Measurements from ENCODE around the gene WDR53. TPM values are rescaled to one million over a fixed set of nuclear protein-coding genes. Genes with fewer than 3 reads are reported as not detected.

Gene WDR53
- total RNA-seq, 2 experiments from 2014 or later = 18.4 to 20.9 TPM

DNA sequence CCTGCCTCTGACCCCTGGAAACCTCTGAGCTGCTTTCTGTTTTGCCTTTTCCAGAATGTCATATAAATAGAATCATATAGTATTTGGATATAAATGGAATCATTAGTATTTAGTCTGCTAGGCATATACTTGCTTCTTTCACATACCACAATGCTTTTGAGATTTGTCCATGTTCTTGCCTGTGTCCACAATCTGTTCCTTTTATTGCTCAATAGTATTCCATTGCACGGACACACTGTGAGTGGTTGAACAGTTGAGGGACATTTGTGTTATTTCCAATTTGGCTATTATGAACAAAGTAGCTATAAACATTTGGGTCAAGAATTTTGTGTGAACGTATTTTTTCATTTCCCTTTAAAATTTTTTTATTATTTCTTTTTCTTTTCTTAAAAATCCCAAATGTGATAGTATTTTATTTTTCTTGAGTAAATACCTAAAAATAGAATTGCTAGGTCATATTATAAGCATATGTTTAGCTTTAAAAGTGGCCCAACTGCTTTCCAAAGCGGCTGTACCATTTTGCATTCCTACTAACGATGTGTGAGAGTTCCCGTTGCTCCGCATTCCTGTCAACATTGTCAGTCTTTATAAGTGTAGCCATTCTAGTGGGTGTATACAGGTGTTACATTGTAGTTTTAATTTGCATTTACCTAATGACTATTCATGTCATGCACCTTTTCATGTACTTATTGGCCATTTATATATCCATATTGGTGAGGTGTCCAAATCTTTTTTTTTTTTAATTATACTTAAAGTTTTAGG, 26.5 kb downstream of the WDR53 start:
- no peak overlapping the region for H3K27ac ChIP-seq (ENCODE audit: low read depth in 1 of 2, low read length in 2 of 2)
- H3K27ac Mint-ChIP-seq = no peak overlapping the region
- TF ChIP-seq, protein P1, sequence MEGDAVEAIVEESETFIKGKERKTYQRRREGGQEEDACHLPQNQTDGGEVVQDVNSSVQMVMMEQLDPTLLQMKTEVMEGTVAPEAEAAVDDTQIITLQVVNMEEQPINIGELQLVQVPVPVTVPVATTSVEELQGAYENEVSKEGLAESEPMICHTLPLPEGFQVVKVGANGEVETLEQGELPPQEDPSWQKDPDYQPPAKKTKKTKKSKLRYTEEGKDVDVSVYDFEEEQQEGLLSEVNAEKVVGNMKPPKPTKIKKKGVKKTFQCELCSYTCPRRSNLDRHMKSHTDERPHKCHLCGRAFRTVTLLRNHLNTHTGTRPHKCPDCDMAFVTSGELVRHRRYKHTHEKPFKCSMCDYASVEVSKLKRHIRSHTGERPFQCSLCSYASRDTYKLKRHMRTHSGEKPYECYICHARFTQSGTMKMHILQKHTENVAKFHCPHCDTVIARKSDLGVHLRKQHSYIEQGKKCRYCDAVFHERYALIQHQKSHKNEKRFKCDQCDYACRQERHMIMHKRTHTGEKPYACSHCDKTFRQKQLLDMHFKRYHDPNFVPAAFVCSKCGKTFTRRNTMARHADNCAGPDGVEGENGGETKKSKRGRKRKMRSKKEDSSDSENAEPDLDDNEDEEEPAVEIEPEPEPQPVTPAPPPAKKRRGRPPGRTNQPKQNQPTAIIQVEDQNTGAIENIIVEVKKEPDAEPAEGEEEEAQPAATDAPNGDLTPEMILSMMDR (IDR thresholded peaks at IDR 0.05) = no peak
- ChIA-PET POLR2A (interaction anchor here (1.6 kb wide), 1 partner anchor 28 kb away, joined by 3 read pairs; no protein-coding TSS in a partner anchor), CTCF (no interaction called here)
- H3K36me3 ChIP-seq (ENCODE audit: insufficient read depth, low read length) = no peaks in the 10 kb centered on the region
- H3K4me1 Mint-ChIP-seq (ENCODE audit: low read depth) = no peaks in the 10 kb centered on the region
- ATAC-seq (ENCODE audit: poor library complexity) (no peak), DNase-seq (no peak)
- intact Hi-C loops (cut with DNase I, micrococcal nuclease) = no loop called here
- H3K36me3 Mint-ChIP-seq (ENCODE audit: low read depth) = no peaks in the 10 kb centered on the region
- no peaks in the 10 kb centered on the region for H3K27me3 ChIP-seq (ENCODE audit: control insufficient read depth in 1 of 2, insufficient read depth in 2 of 2, low read length in 2 of 2)
- H3K27me3 Mint-ChIP-seq = no peaks in the 10 kb centered on the region
- H3K4me1 ChIP-seq (ENCODE audit: insufficient read depth, low read length) = peaks cover 3% of the 10 kb centered on the region
- no peaks in the 10 kb centered on the region for H3K9me3 ChIP-seq (ENCODE audit: control insufficient read depth in 1 of 2, insufficient read depth in 1 of 2, low read length in 2 of 2)
- no peak overlapping the region for H3K4me3 Mint-ChIP-seq
- H3K9me3 Mint-ChIP-seq = no peaks in the 10 kb centered on the region
- H3K4me3 ChIP-seq (ENCODE audit: low read length) = no peak overlapping the region

DNA sequence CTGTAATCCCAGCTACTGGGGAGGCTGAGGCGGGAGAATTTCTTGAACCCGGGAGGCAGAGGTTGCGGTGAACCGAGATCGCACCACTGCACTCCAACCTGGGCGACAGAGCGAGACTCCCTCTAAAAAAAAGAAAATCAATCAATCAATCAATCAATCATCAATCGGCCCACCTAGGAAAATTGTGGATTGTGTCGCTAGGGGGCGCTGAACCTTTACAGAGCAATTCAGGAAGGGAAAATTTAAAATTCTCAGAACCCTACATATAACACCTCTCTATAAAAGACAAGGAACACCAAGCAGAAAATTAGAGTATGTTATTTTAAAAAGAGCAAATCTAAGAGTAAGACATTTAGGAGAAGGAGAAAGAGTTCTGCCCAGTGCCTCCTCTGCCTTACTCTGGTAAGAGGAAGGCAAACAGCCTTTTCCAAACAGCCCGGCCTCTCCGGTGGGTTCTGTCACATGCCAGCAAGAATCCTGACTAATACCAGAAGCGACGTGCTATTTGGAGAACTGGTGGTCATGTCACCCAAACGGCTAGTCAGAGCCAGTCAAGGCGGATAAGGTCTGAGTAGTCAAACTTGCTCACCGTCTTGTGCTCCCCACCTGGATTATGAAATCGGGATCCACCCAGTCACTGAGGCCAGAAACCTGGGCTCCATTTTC, 30.9 kb downstream of the WDR53 start:
- H3K4me1 ChIP-seq (ENCODE audit: insufficient read depth, low read length) = peaks cover 3% of the 10 kb centered on the region
- no peaks in the 10 kb centered on the region for H3K27me3 Mint-ChIP-seq
- no peaks in the 10 kb centered on the region for H3K36me3 Mint-ChIP-seq (ENCODE audit: low read depth)
- DNase-seq (peak; percentile 43 to 83 (median 63)), ATAC-seq (ENCODE audit: poor library complexity) (no peak)
- H3K9me3 ChIP-seq (ENCODE audit: control insufficient read depth in 1 of 2, insufficient read depth in 1 of 2, low read length in 2 of 2) = no peaks in the 10 kb centered on the region
- no peak overlapping the region for H3K27ac Mint-ChIP-seq
- intact Hi-C loops (cut with DNase I, micrococcal nuclease) = loop anchor here (1.0 to 5.0 kb wide), 5 partner anchors 45 to 433 kb away; no protein-coding TSS in a partner anchor
- ChIA-PET POLR2A (no interaction called here), CTCF (interaction anchor here (1.0 to 2.0 kb wide), 2 partner anchors 9 to 54 kb away, joined by 3 to 6 read pairs; no protein-coding TSS in a partner anchor)
- no peaks in the 10 kb centered on the region for H3K9me3 Mint-ChIP-seq
- H3K27ac ChIP-seq (ENCODE audit: low read depth in 1 of 2, low read length in 2 of 2) = no peak overlapping the region
- H3K36me3 ChIP-seq (ENCODE audit: insufficient read depth, low read length) = no peaks in the 10 kb centered on the region
- H3K27me3 ChIP-seq (ENCODE audit: control insufficient read depth in 1 of 2, insufficient read depth in 2 of 2, low read length in 2 of 2) = no peaks in the 10 kb centered on the region
- H3K4me3 Mint-ChIP-seq = no peak overlapping the region
- TF ChIP-seq, protein P1 (IDR thresholded peaks at IDR 0.05) = peak; percentile 91
- H3K4me3 ChIP-seq (ENCODE audit: low read length) = no peak overlapping the region
- H3K4me1 Mint-ChIP-seq (ENCODE audit: low read depth) = no peaks in the 10 kb centered on the region

DNA sequence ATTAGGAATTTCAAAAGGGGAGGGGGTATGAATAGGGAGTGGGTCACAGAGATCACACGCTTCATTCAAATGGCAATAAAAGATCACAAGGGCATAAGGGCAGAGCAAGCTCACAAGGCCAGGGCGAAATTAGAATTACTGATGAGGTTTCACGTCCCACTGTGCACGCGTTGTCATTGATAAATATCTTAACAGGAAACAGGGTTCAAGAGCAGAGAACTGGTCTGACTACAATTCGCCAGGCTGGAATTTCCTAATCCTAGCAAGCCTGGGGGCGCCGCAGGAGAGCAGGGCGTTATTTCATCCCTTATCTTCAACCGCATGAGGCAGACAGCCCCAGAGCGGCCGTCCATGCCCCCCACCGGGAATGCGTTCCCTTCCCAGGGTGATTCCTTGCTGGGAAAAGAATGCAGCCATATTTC, 35.1 kb downstream of the WDR53 start:
- peaks cover 0 to 5% of the 10 kb centered on the region in 2 experiments for H3K9me3 ChIP-seq (ENCODE audit: control insufficient read depth in 1 of 2, insufficient read depth in 1 of 2, low read length in 2 of 2)
- no peaks in the 10 kb centered on the region for H3K36me3 ChIP-seq (ENCODE audit: insufficient read depth, low read length)
- ATAC-seq (ENCODE audit: poor library complexity) (no peak), DNase-seq (no peak)
- H3K27ac ChIP-seq (ENCODE audit: low read depth in 1 of 2, low read length in 2 of 2) = no peak overlapping the region
- Mint-ChIP-seq H3K4me1 (ENCODE audit: low read depth) (peaks cover 4% of the 10 kb centered on the region), H3K27me3 (no peaks in the 10 kb centered on the region), H3K9me3 (no peaks in the 10 kb centered on the region), H3K27ac (no peak overlapping the region), H3K36me3 (ENCODE audit: low read depth) (no peaks in the 10 kb centered on the region), H3K4me3 (no peak overlapping the region)
- no peaks in the 10 kb centered on the region for H3K27me3 ChIP-seq (ENCODE audit: control insufficient read depth in 1 of 2, insufficient read depth in 2 of 2, low read length in 2 of 2)
- intact Hi-C loops (cut with DNase I, micrococcal nuclease) = no loop called here
- TF ChIP-seq, protein P1 (IDR thresholded peaks at IDR 0.05) = no peak
- H3K4me1 ChIP-seq (ENCODE audit: insufficient read depth, low read length) = peaks cover 12% of the 10 kb centered on the region
- H3K4me3 ChIP-seq (ENCODE audit: low read length) = no peak overlapping the region
- CTCF ChIA-PET = no interaction called here
- POLR2A ChIA-PET = no interaction called here

Data from CD4-positive, alpha-beta T cell (primary cell).